GM12878 (cell line): Measurements from ENCODE around the gene ADPRHL1. TPM values are rescaled to one million over a fixed set of nuclear protein-coding genes. Genes with fewer than 3 reads are reported as not detected.

Experiments
- ATAC-seq: fragments of 200-7000 bp; cut with Tn5 transposase; 3 replicates; pipeline ENCODE4 v1.9.1; 2020; ENCODE audit warnings: mild to moderate bottlenecking, moderate library complexity
- BruUV-seq: library from RNA; stranded (reverse); fragments of 400-500 nt; replicated peaks from 2 replicates; lab custom pipeline; 2021; lab: Mats Ljungman, UMichigan
- CTCF ChIA-PET: fragments of 300-600 bp; sonication (Branson Sonifier 250); formaldehyde crosslinking; extraction: SDS; loops from one replicate; lab custom pipeline; 2021; ENCODE audit warnings: inconsistent platforms; lab: Yijun Ruan, JAX
- POLR2A ChIA-PET: fragments of 350-600 bp; formaldehyde crosslinking; extraction: SDS; loops from one replicate; lab custom pipeline; 2021; ENCODE audit warnings: inconsistent platforms; lab: Charles Lee
- RAD21 ChIA-PET: fragments of 300-600 bp; sonication (Branson Sonifier 250); formaldehyde crosslinking; loops from one replicate; lab custom pipeline; 2023; ENCODE audit warnings: antibody characterized with exemption; ENCODE audit not compliant: unreplicated experiment; lab: Charles Lee
- SMC1A ChIA-PET: fragments of 300-600 bp; sonication (Branson Sonifier 250); formaldehyde crosslinking; loops from one replicate; lab custom pipeline; 2023; ENCODE audit not compliant: unreplicated experiment, uncharacterized antibody; lab: Charles Lee
- DNase-seq: peaks from one replicate; pipeline ENCODE4 v3.0.0-alpha.2; 2011; ENCODE audit warnings: low read depth, low spot score
- FAIRE-seq: peaks from 3 replicates; lab custom pipeline; 2011; peaks lifted over from hg19 to GRCh38; lab: Jason Lieb, UNC
- H2AFZ ChIP-seq: 2 replicates; pipeline ENCODE4 v1.6.0; 2011; ENCODE audit warnings: low read depth, low read length, control low read depth; ENCODE audit not compliant: control insufficient read depth
- H3K27ac ChIP-seq: 2 replicates; pipeline ENCODE4 v1.5.1; 2011; ENCODE audit warnings: control low read depth; ENCODE audit not compliant: control insufficient read depth, insufficient read depth
- H3K27me3 ChIP-seq, 2 experiments: replicated peaks in 1 of 2; 2 replicates each; pipeline versions ENCODE4 v1.6.0 to v1.6.1; 2011; ENCODE audit warnings: low read length in 1 of 2; ENCODE audit not compliant: control insufficient read depth in 2 of 2, insufficient read depth in 2 of 2
- H3K36me3 ChIP-seq, 2 experiments: 2 replicates each; pipeline ENCODE4 v1.5.1; 2011; ENCODE audit warnings: low read length in 1 of 2; ENCODE audit not compliant: control insufficient read depth in 2 of 2, insufficient read depth in 2 of 2
- H3K4me1 ChIP-seq: 2 replicates; pipeline ENCODE4 v1.6.1; 2011; ENCODE audit warnings: mild to moderate bottlenecking, low read length, moderate library complexity, mixed read lengths; ENCODE audit not compliant: control insufficient read depth, insufficient read depth
- H3K4me2 ChIP-seq: 2 replicates; pipeline ENCODE4 v1.6.0; 2011; ENCODE audit warnings: control low read depth; ENCODE audit not compliant: control insufficient read depth, insufficient read depth
- H3K4me3 ChIP-seq: fragments of 200-600 bp; sonication (generic); 2 replicates; pipeline ENCODE4 v1.5.1; 2016
- H3K79me2 ChIP-seq: 2 replicates; pipeline ENCODE4 v1.6.0; 2011; ENCODE audit warnings: low read length; ENCODE audit not compliant: control insufficient read depth, insufficient read depth
- H3K9ac ChIP-seq: 2 replicates; pipeline ENCODE4 v1.8.0; 2011; ENCODE audit warnings: low read length, control low read depth, mixed read lengths; ENCODE audit not compliant: control insufficient read depth, insufficient read depth
- H3K9me3 ChIP-seq: replicated peaks from 3 replicates; pipeline ENCODE4 v1.5.1; 2011; ENCODE audit warnings: mild to moderate bottlenecking, low read length; ENCODE audit not compliant: control insufficient read depth, insufficient read depth
- H4K20me1 ChIP-seq: 2 replicates; pipeline ENCODE4 v1.6.0; 2011; ENCODE audit not compliant: control insufficient read depth, insufficient read depth
- CEBPZ ChIP-seq: fragments of 150-350 bp; IDR thresholded peaks from 2 replicates; pipeline ENCODE4 v1.6.1; 2016; ENCODE audit warnings: low read depth, low read length
- CREM ChIP-seq: IDR thresholded peaks from 2 replicates; pipeline ENCODE4 v1.6.1; 2014; ENCODE audit warnings: antibody characterized with exemption, low read depth
- CTCF ChIP-seq, 3 experiments: IDR thresholded peaks in 2 of 3; conservative IDR thresholded peaks in 1 of 3; 2 replicates each; pipeline ENCODE4 v1.5.1; 2011; ENCODE audit warnings: low read depth in 3 of 3, low read length in 3 of 3, mild to moderate bottlenecking in 3 of 3, control low read depth in 2 of 3, moderate library complexity in 2 of 3, inconsistent platforms in 1 of 3, mixed read lengths in 1 of 3; ENCODE audit not compliant: control insufficient read depth in 2 of 3, insufficient read depth in 1 of 3; ENCODE audit errors: extremely low read depth in 1 of 3
- HDAC2 ChIP-seq: fragments of 200-600 bp; sonication (generic); IDR thresholded peaks from 2 replicates; pipeline ENCODE4 v1.6.1; 2017
- JUNB ChIP-seq: IDR thresholded peaks from 2 replicates; pipeline ENCODE4 v1.6.1; 2016; ENCODE audit warnings: antibody characterized with exemption, mild to moderate bottlenecking
- NFYB ChIP-seq: IDR thresholded peaks from 2 replicates; pipeline ENCODE4 v1.6.1; 2011; ENCODE audit warnings: low read depth, mild to moderate bottlenecking, low read length, improper control_type of control experiment, moderate library complexity; ENCODE audit not compliant: insufficient read depth
- NR2C1 ChIP-seq: fragments of 450-650 bp; IDR thresholded peaks from 2 replicates; pipeline ENCODE4 v1.6.1; 2017; ENCODE audit warnings: antibody characterized with exemption, mild to moderate bottlenecking, moderate library complexity
- NR2C2 ChIP-seq: IDR thresholded peaks from 2 replicates; pipeline ENCODE4 v1.6.1; 2011; ENCODE audit warnings: borderline replicate concordance, low read depth; ENCODE audit not compliant: control insufficient read depth, insufficient read length
- POLR2A ChIP-seq: IDR thresholded peaks from 2 replicates; pipeline ENCODE4 v1.6.1; 2011; ENCODE audit warnings: low read depth, mild to moderate bottlenecking, low read length
- RAD21 ChIP-seq: IDR thresholded peaks from 2 replicates; pipeline ENCODE4 v1.6.1; 2011; ENCODE audit warnings: mild to moderate bottlenecking, low read depth, low read length, moderate library complexity; ENCODE audit not compliant: insufficient read depth
- WRNIP1 ChIP-seq: IDR thresholded peaks from 2 replicates; pipeline ENCODE4 v1.6.1; 2011; ENCODE audit warnings: low read depth, low read length, improper control_type of control experiment, borderline replicate concordance
- YY1 ChIP-seq: IDR thresholded peaks from 2 replicates; pipeline ENCODE4 v1.6.1; 2011; ENCODE audit warnings: low read depth, mild to moderate bottlenecking, low read length
- ZBED1 ChIP-seq: IDR thresholded peaks from 2 replicates; pipeline ENCODE4 v1.6.1; 2016; ENCODE audit warnings: borderline replicate concordance
- ZNF592 ChIP-seq: fragments of 450-650 bp; IDR thresholded peaks from 2 replicates; pipeline ENCODE4 v1.6.1; 2017; ENCODE audit warnings: mild to moderate bottlenecking, moderate library complexity
- WGBS: methylation state at CpG from one replicate; pipeline ENCODE4 v1.1.6; 2016; ENCODE audit warnings: low lambda C conversion rate; ENCODE audit not compliant: insufficient replicate concordance, insufficient coverage; ENCODE audit errors: missing lambda C conversion rate; 5-methylcytosine and 5-hydroxymethylcytosine counted together
- in situ Hi-C: fragments of 300-500 bp; cut with MboI; formaldehyde crosslinking; loops from 9 replicates; pipeline ENCODE4 v1.14.3; 2018; ENCODE audit warnings: mixed read lengths
- intact Hi-C: fragments of 100-400 bp; cut with micrococcal nuclease; formaldehyde crosslinking; loops from one replicate; pipeline ENCODE4 v1.14.2; 2022; ENCODE audit not compliant: unreplicated experiment
- polyA plus RNA-seq, 11 experiments: library from polyadenylated mRNA; depleted of rRNA in 4 of 11; unstranded in 6 of 11; stranded (reverse) in 5 of 11; fragments of >200 nt; fragmentation: Nextera tagmentation in 4 of 11; fragmentation: Illumina TruSeq in 1 of 11; extraction: Ambion mirVana in 4 of 11; extraction: Trizol in 1 of 11; gene quantifications; 1 replicate in 1 of 11; 2 replicates in 10 of 11; pipeline versions ENCODE4 v1.2.1 to v1.2.3, GENCODE V29; 2011 to 2016; ENCODE audit warnings: inconsistent platforms in 2 of 11, missing spikeins in 2 of 11, low read depth in 1 of 11
- total RNA-seq, 4 experiments: library from RNA; depleted of rRNA in 3 of 4; stranded (reverse); fragments of >200 nt in 3 of 4; fragmentation: Illumina TruSeq in 1 of 4; extraction: Trizol in 1 of 4; gene quantifications; 2 replicates each; pipeline versions ENCODE4 v1.2.1 to v1.2.3, GENCODE V29; 2013 to 2021

ADPRHL1 gene
- total and polyA plus RNA-seq, 10 of the 15 experiments (the other 5 are each of a cell fraction or from before 2014, with no cell fraction given) = 0.05 to 1.9 (median 1.0) TPM

GRCh38 chr13:113468029-113468428 is 14.7 kb upstream of the ADPRHL1 start (continued):
- TF ChIP-seq CTCF (IDR thresholded peaks at IDR 0.05 in 2 of 3, conservative IDR thresholded peaks at IDR 0.05 in 1 of 3; ENCODE audit: control insufficient read depth in 2 of 3, extremely low read depth in 1 of 3, insufficient read depth in 1 of 3, low read depth in 3 of 3, low read length in 3 of 3) = no peak
- no peak for TF ChIP-seq POLR2A
- TF ChIP-seq HDAC2 = no peak

- CTCF ChIA-PET = interaction anchor here (1.1 kb wide), 2 partner anchors 10 to 14 kb away, joined by 3 read pairs; no protein-coding TSS in a partner anchor
- WGBS = 100% methylated on average over 3 of the region's 3 CpGs
- no TSS peak for BruUV-seq
- no peak for TF ChIP-seq CREM
- no peak for TF ChIP-seq YY1
- TF ChIP-seq ZNF592 = no peak
- TF ChIP-seq NR2C1 = no peak
- TF ChIP-seq RAD21 = no peak
- no peak for TF ChIP-seq NFYB
- no peak for TF ChIP-seq NR2C2
- TF ChIP-seq WRNIP1 = no peak
- no peak for TF ChIP-seq CEBPZ
- no peak for TF ChIP-seq ZBED1
- TF ChIP-seq JUNB = no peak
These were observed 13.1 kb upstream of the ADPRHL1 start for GRCh38 chr13:113466383-113466782.

More at GRCh38 chr13:113466383-113466782, 13.1 kb upstream of the ADPRHL1 start:
- Histone ChIP-seq H3K27ac (no peak overlapping the region), H3K4me3 (no peak overlapping the region), H2AFZ (no peak overlapping the region), H3K4me2 (no peak overlapping the region), H3K79me2 (no peaks in the 10 kb centered on the region), H4K20me1 (no peaks in the 10 kb centered on the region), H3K9ac (no peak overlapping the region), H3K27me3 (no peaks in the 10 kb centered on the region), H3K4me1 (no peaks in the 10 kb centered on the region), H3K36me3 (peaks cover 0 to under 1% of the 10 kb centered on the region in 2 experiments; a peak in 2 of 4 replicates), H3K9me3 (no peaks in the 10 kb centered on the region)
- intact Hi-C loops = no loop called here
- in situ Hi-C loops = no loop called here
- ChIA-PET SMC1A (interaction anchor here (1.0 kb wide), 1 partner anchor 11 kb away, joined by 3 read pairs; no protein-coding TSS in a partner anchor), POLR2A (interaction anchor here (1.0 kb wide), 1 partner anchor 17 kb away, joined by 7 read pairs; no protein-coding TSS in a partner anchor), RAD21 (no interaction called here)
- FAIRE-seq (no peak), DNase-seq (no peak), ATAC-seq (no peak)
